SK-N-SH (cell line): ENCODE data around the gene PXDC1. TPM values are rescaled to one million over a fixed set of nuclear protein-coding genes. Genes with fewer than 3 reads are reported as not detected.

ENCODE experiments used
- CTCF ChIA-PET: fragments of 300-600, 350-600 bp; formaldehyde crosslinking; extraction: SDS; loops from one replicate; lab custom pipeline; 2021; lab: Yijun Ruan, JAX
- POLR2A ChIA-PET: fragments of 350-600 bp; sonication (Branson Sonifier 250); formaldehyde crosslinking; extraction: SDS; loops from one replicate; lab custom pipeline; 2020; ENCODE audit warnings: antibody characterized with exemption, inconsistent platforms; lab: Yijun Ruan, JAX
- DNase-seq: peaks from one replicate; pipeline ENCODE4 v3.0.0; 2012
- H2AFZ ChIP-seq: fragments of 200-600 bp; sonication (generic); 2 replicates; pipeline ENCODE4 v1.8.1; 2016; ENCODE audit warnings: antibody characterized with exemption, mild to moderate bottlenecking, low read depth
- H3F3A ChIP-seq: fragments of 200-600 bp; sonication (generic); replicated peaks from 2 replicates; pipeline ENCODE3; 2016; ENCODE audit warnings: antibody characterized with exemption, mild to moderate bottlenecking; ENCODE audit not compliant: insufficient read depth
- H3K27ac ChIP-seq, 2 experiments: fragments of 200-500 bp in 1 of 2; fragments of 200-600 bp in 1 of 2; sonication (Bioruptor generic) in 1 of 2; sonication (generic), shearing (Covaris generic) in 1 of 2; 2 replicates each; pipeline versions ENCODE4 v1.5.1 to v1.6.1; 2014 to 2016; ENCODE audit warnings: low read depth in 2 of 2, inconsistent platforms in 1 of 2, low read length in 1 of 2, mild to moderate bottlenecking in 1 of 2, mixed read lengths in 1 of 2
- H3K27me3 ChIP-seq: fragments of 200-600 bp; sonication (generic), shearing (Covaris generic); 2 replicates; pipeline ENCODE4 v1.6.1; 2016; ENCODE audit warnings: mixed run types; ENCODE audit not compliant: insufficient read depth
- H3K36me3 ChIP-seq, 2 experiments: fragments of 200-500 bp in 1 of 2; fragments of 200-600 bp in 1 of 2; sonication (Bioruptor generic) in 1 of 2; sonication (generic) in 1 of 2; replicated peaks in 1 of 2; 2 replicates each; pipeline versions ENCODE3 to v1.5.1; 2014 to 2016; ENCODE audit warnings: low read length in 1 of 2, mild to moderate bottlenecking in 1 of 2; ENCODE audit not compliant: insufficient read depth in 2 of 2, control insufficient read depth in 1 of 2
- H3K4me1 ChIP-seq, 2 experiments: fragments of 200-500 bp in 1 of 2; fragments of 200-600 bp in 1 of 2; sonication (Bioruptor generic) in 1 of 2; sonication (generic), shearing (Covaris generic) in 1 of 2; 2 replicates each; pipeline versions ENCODE4 v1.5.1 to v1.6.1; 2014 to 2016; ENCODE audit warnings: low read depth in 1 of 2, low read length in 1 of 2, mixed run types in 1 of 2; ENCODE audit not compliant: insufficient read depth in 2 of 2, control insufficient read depth in 1 of 2
- H3K4me2 ChIP-seq: fragments of 200-600 bp; sonication (generic), shearing (Covaris generic); 2 replicates; pipeline ENCODE4 v1.6.1; 2017; ENCODE audit warnings: mixed run types
- H3K4me3 ChIP-seq, 2 experiments: fragments of 200-500 bp in 1 of 2; fragments of 200-600 bp in 1 of 2; sonication (Bioruptor generic) in 1 of 2; sonication (generic), shearing (Covaris generic) in 1 of 2; 2 replicates each; pipeline versions ENCODE4 v1.5.1 to v1.8.1; 2014 to 2016; ENCODE audit warnings: low read depth in 2 of 2, inconsistent platforms in 1 of 2, low read length in 1 of 2, mild to moderate bottlenecking in 1 of 2, mixed read lengths in 1 of 2, moderate library complexity in 1 of 2
- H3K79me2 ChIP-seq: fragments of 200-600 bp; sonication (generic); 2 replicates; pipeline ENCODE4 v1.8.1; 2017; ENCODE audit warnings: mild to moderate bottlenecking; ENCODE audit not compliant: insufficient read depth
- H3K9ac ChIP-seq: fragments of 200-600 bp; sonication (generic); 2 replicates; pipeline ENCODE4 v1.6.1; 2017; ENCODE audit warnings: mixed run types
- H3K9me2 ChIP-seq: fragments of 200-600 bp; sonication (generic); 2 replicates; pipeline ENCODE4 v1.6.1; 2017; ENCODE audit warnings: mixed run types
- H3K9me3 ChIP-seq: fragments of 200-600 bp; sonication (generic); 2 replicates; pipeline ENCODE4 v1.6.1; 2017; ENCODE audit warnings: mixed run types, mild to moderate bottlenecking, moderate library complexity
- H4K20me1 ChIP-seq: fragments of 200-600 bp; sonication (generic); 2 replicates; pipeline ENCODE4 v1.6.1; 2017; ENCODE audit warnings: mild to moderate bottlenecking, mixed run types; ENCODE audit not compliant: insufficient read depth
- ELF1 ChIP-seq: IDR thresholded peaks from 2 replicates; pipeline ENCODE4 v1.4.0; 2012
- FOXJ3 ChIP-seq: sonication (generic); formaldehyde crosslinking; IDR thresholded peaks from 2 replicates; pipeline ENCODE4 v1.5.1; 2020; ENCODE audit warnings: mild to moderate bottlenecking, missing genetic modification reagents
- GATA2 ChIP-seq: sonication (generic); formaldehyde crosslinking; IDR thresholded peaks from 2 replicates; pipeline ENCODE4 v1.5.0; 2020; ENCODE audit warnings: mild to moderate bottlenecking, missing genetic modification reagents
- TAF1 ChIP-seq: IDR thresholded peaks from 2 replicates; pipeline ENCODE4 v1.6.1; 2012; ENCODE audit warnings: low read depth, mild to moderate bottlenecking, low read length, moderate library complexity, borderline replicate concordance
- TEAD4 ChIP-seq: IDR thresholded peaks from 2 replicates; pipeline ENCODE4 v1.4.0; 2012; ENCODE audit warnings: mild to moderate bottlenecking, borderline replicate concordance; ENCODE audit not compliant: insufficient read depth
- WGBS: methylation state at CpG from one replicate; pipeline ENCODE4 v1.1.6; 2017; ENCODE audit warnings: low lambda C conversion rate; 5-methylcytosine and 5-hydroxymethylcytosine counted together
- polyA plus RNA-seq, 3 experiments: library from polyadenylated mRNA; depleted of rRNA; stranded (reverse); fragments of >200 nt; gene quantifications; 2 replicates each; pipeline ENCODE4 v1.2.3, GENCODE V29; 2012
- TF ChIP-seq, protein P1 (sequence below): IDR thresholded peaks from 2 replicates; pipeline ENCODE4 v1.4.0; 2012; ENCODE audit warnings: low read depth, borderline replicate concordance
- TF ChIP-seq, protein P2 (sequence below): fragments of 200-600 bp; sonication (generic); IDR thresholded peaks from 2 replicates; pipeline ENCODE4 v1.6.1; 2017; ENCODE audit warnings: antibody characterized with exemption, mild to moderate bottlenecking, moderate library complexity
- TF ChIP-seq, protein P3 (sequence below): IDR thresholded peaks from 2 replicates; pipeline ENCODE4 v1.6.1; 2012; ENCODE audit warnings: mild to moderate bottlenecking, low read depth, low read length, moderate library complexity

Gene PXDC1
- polyA plus RNA-seq, 1 of the 3 experiments (the other 2 are of a cell fraction), result 14.1 TPM

DNA sequence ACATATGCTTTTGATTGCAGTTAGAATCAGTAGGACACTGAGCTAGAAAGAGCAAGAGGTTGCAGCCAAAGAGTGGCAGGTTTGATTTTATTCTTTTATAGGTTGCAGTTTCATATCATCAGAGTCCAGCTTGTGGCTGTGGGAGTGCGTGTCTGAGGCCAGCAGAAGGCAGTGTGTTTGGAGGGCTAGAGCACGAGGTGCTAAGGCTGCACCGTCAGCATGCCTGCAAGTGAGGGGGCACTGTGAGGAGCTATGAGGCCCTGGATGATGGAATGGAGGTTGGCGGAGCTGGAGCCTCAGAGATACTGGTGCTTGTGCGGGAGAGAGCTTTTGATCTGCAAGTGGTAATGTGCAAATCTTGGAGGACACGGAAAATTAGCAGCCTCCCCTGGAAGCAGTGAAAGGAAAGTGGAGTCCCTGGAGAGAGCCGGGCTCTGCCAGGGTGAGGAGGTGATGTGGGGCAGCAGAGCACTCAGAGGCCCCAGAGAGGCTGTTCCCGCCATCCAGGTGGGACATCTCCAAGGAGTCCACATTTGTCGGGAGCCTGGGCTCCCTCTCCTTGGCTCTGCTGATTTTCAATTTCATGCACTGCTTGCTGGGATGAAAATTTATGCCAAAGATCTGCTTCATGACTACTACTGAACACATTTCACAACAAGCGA, 43.6 kb downstream of the PXDC1 start:
- Histone ChIP-seq H3K9me2 (no peaks in the 10 kb centered on the region), H3K4me3 (no peak overlapping the region), H3K27ac (no peak overlapping the region), H3K4me2 (no peak overlapping the region), H4K20me1 (no peaks in the 10 kb centered on the region), H3K9ac (no peak overlapping the region), H3F3A (no peaks in the 10 kb centered on the region), H3K27me3 (no peaks in the 10 kb centered on the region), H3K79me2 (no peaks in the 10 kb centered on the region), H3K4me1 (no peaks in the 10 kb centered on the region), H2AFZ (no peak overlapping the region), H3K9me3 (no peaks in the 10 kb centered on the region), H3K36me3 (no peaks in the 10 kb centered on the region)
- TF ChIP-seq, protein P1, sequence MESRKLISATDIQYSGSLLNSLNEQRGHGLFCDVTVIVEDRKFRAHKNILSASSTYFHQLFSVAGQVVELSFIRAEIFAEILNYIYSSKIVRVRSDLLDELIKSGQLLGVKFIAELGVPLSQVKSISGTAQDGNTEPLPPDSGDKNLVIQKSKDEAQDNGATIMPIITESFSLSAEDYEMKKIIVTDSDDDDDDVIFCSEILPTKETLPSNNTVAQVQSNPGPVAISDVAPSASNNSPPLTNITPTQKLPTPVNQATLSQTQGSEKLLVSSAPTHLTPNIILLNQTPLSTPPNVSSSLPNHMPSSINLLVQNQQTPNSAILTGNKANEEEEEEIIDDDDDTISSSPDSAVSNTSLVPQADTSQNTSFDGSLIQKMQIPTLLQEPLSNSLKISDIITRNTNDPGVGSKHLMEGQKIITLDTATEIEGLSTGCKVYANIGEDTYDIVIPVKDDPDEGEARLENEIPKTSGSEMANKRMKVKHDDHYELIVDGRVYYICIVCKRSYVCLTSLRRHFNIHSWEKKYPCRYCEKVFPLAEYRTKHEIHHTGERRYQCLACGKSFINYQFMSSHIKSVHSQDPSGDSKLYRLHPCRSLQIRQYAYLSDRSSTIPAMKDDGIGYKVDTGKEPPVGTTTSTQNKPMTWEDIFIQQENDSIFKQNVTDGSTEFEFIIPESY, result no peak
- TF ChIP-seq GATA2 (CRISPR knock-in tag) (no peak), FOXJ3 (CRISPR knock-in tag) (no peak), ELF1 (no peak), TAF1 (no peak)
- TF ChIP-seq, protein P2, sequence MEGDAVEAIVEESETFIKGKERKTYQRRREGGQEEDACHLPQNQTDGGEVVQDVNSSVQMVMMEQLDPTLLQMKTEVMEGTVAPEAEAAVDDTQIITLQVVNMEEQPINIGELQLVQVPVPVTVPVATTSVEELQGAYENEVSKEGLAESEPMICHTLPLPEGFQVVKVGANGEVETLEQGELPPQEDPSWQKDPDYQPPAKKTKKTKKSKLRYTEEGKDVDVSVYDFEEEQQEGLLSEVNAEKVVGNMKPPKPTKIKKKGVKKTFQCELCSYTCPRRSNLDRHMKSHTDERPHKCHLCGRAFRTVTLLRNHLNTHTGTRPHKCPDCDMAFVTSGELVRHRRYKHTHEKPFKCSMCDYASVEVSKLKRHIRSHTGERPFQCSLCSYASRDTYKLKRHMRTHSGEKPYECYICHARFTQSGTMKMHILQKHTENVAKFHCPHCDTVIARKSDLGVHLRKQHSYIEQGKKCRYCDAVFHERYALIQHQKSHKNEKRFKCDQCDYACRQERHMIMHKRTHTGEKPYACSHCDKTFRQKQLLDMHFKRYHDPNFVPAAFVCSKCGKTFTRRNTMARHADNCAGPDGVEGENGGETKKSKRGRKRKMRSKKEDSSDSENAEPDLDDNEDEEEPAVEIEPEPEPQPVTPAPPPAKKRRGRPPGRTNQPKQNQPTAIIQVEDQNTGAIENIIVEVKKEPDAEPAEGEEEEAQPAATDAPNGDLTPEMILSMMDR, result no peak
- TF ChIP-seq, protein P3, sequence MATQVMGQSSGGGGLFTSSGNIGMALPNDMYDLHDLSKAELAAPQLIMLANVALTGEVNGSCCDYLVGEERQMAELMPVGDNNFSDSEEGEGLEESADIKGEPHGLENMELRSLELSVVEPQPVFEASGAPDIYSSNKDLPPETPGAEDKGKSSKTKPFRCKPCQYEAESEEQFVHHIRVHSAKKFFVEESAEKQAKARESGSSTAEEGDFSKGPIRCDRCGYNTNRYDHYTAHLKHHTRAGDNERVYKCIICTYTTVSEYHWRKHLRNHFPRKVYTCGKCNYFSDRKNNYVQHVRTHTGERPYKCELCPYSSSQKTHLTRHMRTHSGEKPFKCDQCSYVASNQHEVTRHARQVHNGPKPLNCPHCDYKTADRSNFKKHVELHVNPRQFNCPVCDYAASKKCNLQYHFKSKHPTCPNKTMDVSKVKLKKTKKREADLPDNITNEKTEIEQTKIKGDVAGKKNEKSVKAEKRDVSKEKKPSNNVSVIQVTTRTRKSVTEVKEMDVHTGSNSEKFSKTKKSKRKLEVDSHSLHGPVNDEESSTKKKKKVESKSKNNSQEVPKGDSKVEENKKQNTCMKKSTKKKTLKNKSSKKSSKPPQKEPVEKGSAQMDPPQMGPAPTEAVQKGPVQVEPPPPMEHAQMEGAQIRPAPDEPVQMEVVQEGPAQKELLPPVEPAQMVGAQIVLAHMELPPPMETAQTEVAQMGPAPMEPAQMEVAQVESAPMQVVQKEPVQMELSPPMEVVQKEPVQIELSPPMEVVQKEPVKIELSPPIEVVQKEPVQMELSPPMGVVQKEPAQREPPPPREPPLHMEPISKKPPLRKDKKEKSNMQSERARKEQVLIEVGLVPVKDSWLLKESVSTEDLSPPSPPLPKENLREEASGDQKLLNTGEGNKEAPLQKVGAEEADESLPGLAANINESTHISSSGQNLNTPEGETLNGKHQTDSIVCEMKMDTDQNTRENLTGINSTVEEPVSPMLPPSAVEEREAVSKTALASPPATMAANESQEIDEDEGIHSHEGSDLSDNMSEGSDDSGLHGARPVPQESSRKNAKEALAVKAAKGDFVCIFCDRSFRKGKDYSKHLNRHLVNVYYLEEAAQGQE, result no peak
- WGBS, result 55% methylated on average over 10 of the region's 10 CpGs
- CTCF ChIA-PET, result no interaction called here
- POLR2A ChIA-PET, result no interaction called here
- no peak for DNase-seq

DNA sequence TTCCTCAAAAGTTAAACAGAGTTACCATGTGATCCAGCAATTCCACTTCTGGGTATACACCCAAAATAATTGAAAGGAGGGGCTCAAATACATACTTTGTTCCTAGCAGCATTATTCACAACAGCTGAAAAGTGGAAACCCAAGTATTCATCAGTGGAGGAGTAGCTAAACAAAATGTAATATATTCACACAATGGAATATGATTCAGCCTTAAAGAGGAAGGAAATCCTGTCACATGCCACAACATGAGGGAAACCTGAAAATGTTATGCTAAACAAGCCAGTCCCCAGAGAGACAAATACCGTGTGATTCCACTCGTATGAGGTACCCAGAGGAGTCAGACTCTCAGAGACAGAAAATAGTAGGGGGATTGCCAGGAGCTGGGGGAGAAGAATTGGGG, 44.5 kb downstream of the PXDC1 start:
- TF ChIP-seq TEAD4, result no peak
- Histone ChIP-seq H3K4me2 (no peak overlapping the region), H4K20me1 (no peaks in the 10 kb centered on the region), H3K9me2 (no peaks in the 10 kb centered on the region), H2AFZ (no peak overlapping the region), H3K79me2 (no peaks in the 10 kb centered on the region), H3K36me3 (no peaks in the 10 kb centered on the region), H3K27ac (no peak overlapping the region), H3K4me3 (no peak overlapping the region), H3K27me3 (no peaks in the 10 kb centered on the region), H3K4me1 (no peaks in the 10 kb centered on the region), H3K9me3 (no peaks in the 10 kb centered on the region), H3K9ac (no peak overlapping the region), H3F3A (no peaks in the 10 kb centered on the region)
- WGBS, result 43% methylated on average over 2 of the region's 2 CpGs
- ChIA-PET POLR2A (no interaction called here), CTCF (no interaction called here)
- DNase-seq, result no peak
